Stimulated activated CD8-positive, alpha-beta memory T cell treated with anti-CD3 and anti-CD28 coated beads, Interleukin-15, amount 100 ng/mL, for 1 hour (primary cell): Measurements from ENCODE around the gene OSBPL1A.

ENCODE experiments used
- DNase-seq: peaks from one replicate; pipeline ENCODE4 v3.0.0-alpha.2; 2020; ENCODE audit warnings: low read depth

The OSBPL1A gene

GRCh38 chr18:24341361-24341760 lies 56.3 kb downstream of the OSBPL1A start:
- no peak for DNase-seq

- no peak for DNase-seq
These were observed 64.5 kb downstream of the OSBPL1A start for GRCh38 chr18:24333084-24333483.

- no peak for DNase-seq
These were observed 71.4 kb downstream of the OSBPL1A start for GRCh38 chr18:24326211-24326610.

- no peak for DNase-seq
These were observed 75.0 kb downstream of the OSBPL1A start for GRCh38 chr18:24322584-24323136.

- no peak for DNase-seq
These were observed 76.6 kb downstream of the OSBPL1A start for GRCh38 chr18:24321071-24321470.

GRCh38 chr18:24319757-24320156 lies 77.9 kb downstream of the OSBPL1A start:
- DNase-seq: no peak

GRCh38 chr18:24317370-24317769 lies 80.3 kb downstream of the OSBPL1A start:
- no peak for DNase-seq

- no peak for DNase-seq
These were observed 82.5 kb downstream of the OSBPL1A start for GRCh38 chr18:24315170-24315569.

GRCh38 chr18:24306201-24306600 lies 91.4 kb downstream of the OSBPL1A start:
- DNase-seq: no peak

- no peak for DNase-seq
These were observed 96.9 kb downstream of the OSBPL1A start for GRCh38 chr18:24300703-24301102.

GRCh38 chr18:24296276-24296675 lies 101.3 kb downstream of the OSBPL1A start:
- no peak for DNase-seq

GRCh38 chr18:24293254-24293653 lies 104.4 kb downstream of the OSBPL1A start:
- DNase-seq: no peak

GRCh38 chr18:24278591-24278990 lies 119.0 kb downstream of the OSBPL1A start:
- no peak for DNase-seq

- DNase-seq: no peak
These were observed 120.0 kb downstream of the OSBPL1A start for GRCh38 chr18:24277516-24278195.

- no peak for DNase-seq
These were observed 120.6 kb downstream of the OSBPL1A start for GRCh38 chr18:24276994-24277393.

- no peak for DNase-seq
These were observed 122.8 kb downstream of the OSBPL1A start for GRCh38 chr18:24274837-24275236.

GRCh38 chr18:24273596-24273995 lies 124.0 kb downstream of the OSBPL1A start:
- DNase-seq: no peak

GRCh38 chr18:24272229-24272525 lies 125.4 kb downstream of the OSBPL1A start:
- no peak for DNase-seq

- no peak for DNase-seq
These were observed 126.0 kb downstream of the OSBPL1A start for GRCh38 chr18:24271381-24272228.

GRCh38 chr18:24270937-24271380 lies 126.7 kb downstream of the OSBPL1A start:
- DNase-seq: no peak

- DNase-seq: no peak
These were observed 127.2 kb downstream of the OSBPL1A start for GRCh38 chr18:24270358-24270936.

GRCh38 chr18:24268784-24269550 lies 128.7 kb downstream of the OSBPL1A start:
- no peak for DNase-seq
